ENCODE results near the gene C6orf136.
"Not testable (repeated sequence)": the region's sequence is repeated elsewhere in the genome, so short reads cannot be mapped to it uniquely, and the experiment has no call there.

The C6orf136 gene

GRCh38 chr6:30664994-30665767 is 18.2 kb downstream of the C6orf136 start:
- no peak for FAIRE-seq

- not testable (repeated sequence) for FAIRE-seq
Measured at GRCh38 chr6:30666300-30666699, 19.4 kb downstream of the C6orf136 start.

DNA sequence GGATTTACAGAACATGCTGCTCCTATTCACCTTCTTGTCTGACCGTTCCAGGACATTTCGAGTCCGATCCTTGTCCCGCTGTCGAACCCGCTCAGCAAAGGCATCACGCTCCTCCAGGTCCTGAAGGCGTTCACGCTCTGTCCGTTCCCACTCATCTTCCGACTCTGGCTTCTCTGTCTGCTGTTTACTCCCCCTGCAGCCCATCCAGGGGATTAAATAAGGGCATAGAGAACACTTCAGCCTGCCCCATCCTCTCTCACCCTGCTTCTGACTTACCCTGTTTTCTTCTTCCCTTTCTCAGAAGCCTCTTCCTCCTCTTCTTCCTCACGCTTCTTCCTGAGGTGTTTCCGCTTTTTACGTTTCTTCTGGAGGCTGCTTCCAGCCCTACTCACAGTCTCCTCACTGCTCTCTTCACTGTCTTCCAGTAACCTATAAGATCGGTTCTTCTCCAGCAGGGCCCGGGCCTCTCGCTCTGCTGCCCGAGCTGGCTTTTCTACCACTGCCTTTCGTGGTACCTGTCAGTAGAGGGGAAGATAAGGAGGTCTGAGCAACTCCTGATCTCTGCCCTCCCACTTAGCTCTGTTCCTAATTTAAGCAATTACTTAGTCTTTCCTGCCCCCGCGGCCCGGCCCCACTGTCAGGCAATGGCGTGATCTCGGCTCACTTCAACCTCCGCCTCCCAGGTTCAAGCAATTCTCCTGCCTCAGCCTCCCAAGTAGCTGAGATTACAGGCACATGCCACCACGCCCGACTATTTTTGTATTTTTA is 24.0 kb downstream of the C6orf136 start:
- FAIRE-seq = no peak

DNA sequence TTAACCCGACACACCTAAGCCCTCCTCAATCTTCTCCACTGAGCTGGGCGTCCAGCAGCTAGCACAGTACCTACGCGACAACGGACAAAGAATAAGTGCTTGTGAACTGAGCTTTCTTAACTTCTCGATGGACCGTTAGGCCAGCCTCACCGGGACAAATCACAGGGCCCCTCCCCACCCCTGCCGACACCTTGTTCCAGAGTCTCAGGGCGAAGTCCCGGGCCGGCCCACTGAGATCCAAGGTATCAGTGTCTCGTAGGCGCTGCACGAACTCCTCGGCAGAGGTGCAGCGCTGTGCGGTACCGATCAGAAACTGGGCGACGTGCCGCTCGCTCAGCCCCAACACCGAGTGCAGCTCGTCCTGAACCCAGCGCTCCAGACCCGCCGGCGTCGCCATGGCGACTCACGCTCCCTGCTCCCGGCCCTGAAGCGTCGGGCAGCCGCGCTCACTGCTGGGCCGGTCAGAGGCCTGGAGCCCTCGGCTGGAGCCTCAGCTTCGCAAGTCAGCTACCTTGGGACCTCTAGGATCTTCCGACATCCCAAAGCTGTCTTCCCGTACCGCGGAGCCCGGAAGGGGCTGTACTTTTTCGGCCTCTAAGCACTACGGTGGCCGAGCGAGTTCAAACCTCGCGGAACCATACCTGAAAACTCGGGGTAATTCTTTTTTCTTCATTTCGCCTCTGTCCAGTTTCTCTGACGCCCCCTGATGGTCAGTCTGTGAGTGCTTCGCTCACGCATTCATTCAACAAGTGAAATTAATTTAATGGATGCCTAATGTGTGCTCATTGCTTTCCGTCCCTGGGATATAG is 25.7 kb downstream of the C6orf136 start, which contains the start of gene DHX16:
TSS of gene DHX16 (minus strand) at position 562 of the 809 bp plus-strand sequence. CDS start at position 397, 165 bp downstream.
- peak; percentile 82 for FAIRE-seq

DNA sequence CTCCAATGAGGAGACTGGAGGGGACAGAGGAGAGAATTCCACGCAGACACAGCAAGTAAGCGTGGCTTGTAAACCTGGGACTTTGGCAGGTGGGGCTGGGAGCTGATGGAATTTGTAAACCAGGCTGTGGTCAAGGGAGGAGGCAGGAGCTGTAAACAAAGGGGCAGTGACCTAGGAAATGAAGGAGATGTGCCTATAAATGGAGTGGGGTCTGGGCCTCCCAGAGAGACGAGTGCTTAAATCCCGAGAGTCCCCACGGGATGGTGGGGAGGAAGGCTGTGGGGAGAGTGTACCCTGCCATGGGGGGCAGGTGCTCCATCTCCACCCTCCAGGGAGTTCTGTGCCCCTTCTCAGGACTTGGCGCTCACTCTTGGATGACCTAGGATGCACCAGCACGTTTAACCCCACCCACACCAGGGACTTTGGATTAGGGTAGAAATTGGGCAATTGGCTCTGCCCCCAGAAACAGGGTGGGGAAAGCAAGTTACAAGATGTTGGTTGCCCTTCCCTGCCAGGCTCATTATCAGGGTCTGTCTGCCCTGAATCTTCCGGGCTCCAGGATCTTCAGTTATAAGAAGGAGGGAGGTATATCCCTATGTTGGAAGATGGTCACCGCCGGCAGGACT is 29.8 kb downstream of the C6orf136 start:
- FAIRE-seq = no peak

- no peak for FAIRE-seq
Measured at GRCh38 chr6:30678964-30679726, 32.2 kb downstream of the C6orf136 start.

DNA sequence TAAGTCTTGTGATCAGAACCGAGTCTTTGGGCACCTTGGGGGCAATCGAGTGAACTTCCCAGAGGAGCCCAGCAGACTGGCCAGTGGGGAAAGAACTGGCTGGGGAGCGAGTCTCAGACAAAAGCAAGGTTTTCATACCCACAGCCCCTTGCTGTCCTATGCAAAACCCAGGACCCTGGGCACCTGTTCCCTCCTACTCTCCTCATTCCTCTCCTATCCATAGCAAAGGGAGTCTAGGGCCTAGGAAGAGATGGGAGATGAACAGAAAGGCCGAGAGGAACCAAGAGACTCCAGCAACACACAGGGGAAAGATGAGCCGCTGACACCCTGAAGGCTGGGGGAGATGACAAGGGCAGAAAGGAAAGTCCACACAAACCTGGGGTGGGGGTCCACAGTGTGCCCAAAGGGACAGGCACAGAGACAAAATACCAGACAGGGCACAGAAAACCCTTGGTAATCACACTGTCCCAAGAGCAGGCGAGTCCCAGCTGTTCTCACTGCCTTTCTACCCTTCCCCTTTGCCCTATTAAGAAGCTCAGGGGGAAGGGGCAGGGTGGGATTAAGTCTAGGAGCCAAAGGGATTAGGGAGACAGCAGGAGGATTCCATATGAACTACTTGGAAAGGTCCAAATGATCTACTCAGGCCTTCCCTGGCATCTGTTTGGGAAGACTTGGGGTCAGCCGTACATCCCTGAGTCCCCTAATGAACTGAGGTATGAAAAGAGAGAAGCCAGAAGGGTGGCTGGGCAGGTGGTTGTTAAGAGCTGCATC is 33.0 kb downstream of the C6orf136 start:
- FAIRE-seq = no peak

DNA sequence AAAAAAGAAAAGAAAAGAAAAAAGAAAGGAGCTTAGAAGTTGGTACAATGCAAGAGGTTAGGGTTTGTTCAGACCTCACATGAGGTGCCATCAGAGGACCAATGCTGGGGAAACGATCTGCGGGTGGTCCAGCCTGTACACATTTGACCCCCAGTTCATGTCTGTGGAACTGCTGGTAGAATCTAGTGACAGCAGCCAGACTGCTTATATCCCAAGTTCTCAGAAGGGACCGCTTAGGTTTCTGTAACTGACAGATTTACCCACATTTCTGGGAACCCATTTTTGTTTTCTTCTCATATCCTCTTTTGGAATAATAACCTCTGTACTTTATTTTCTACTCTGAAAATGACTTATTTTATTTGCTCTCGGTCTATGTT is 34.8 kb downstream of the C6orf136 start:
- FAIRE-seq = no peak

DNA sequence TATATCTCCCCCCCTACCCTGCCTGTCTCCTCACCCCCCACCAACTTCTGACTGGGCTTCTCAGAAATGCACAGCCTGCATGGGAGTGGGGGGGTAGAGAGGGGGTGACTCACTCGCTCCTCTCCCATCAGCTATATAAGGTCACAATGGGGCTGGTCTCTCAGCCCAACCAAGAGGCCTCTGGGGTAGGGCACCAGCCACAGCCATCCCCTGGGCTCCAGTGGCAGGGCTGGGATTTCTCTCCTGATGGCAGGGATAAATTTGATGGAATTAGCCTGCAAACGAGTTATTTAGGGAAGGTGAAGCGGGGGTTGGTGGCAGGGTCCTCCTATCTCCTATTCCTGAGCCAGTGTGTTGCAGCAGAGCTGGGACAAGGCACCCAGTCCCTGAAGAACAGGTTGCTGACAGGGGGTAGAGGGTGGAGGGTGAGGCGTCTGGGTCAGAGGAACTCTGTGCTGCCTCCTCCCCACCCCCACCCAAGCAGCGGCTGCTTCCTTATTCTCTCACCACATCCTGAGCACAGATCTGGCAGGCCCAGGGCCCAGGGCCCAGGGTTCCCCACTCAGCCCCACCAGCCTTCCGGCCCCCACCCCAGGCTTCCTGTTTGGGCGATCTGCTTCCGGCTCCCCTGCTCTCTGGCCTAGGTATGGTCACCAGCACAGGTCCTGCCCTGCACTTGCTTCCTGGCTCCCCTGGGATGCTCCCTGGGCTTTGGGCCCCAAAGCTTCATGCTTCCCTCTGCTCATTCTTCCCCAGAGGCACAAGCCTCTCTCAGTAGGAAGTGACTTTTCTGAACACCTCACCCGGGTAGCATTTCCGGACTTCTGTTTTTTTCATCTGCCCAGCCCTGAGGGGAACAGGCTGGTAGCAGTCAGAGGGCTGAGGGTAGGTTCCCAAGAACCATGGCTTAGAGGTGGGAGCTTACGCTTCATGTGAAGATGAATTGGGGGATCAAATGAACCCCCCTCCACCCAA is 35.5 kb downstream of the C6orf136 start:
- FAIRE-seq = no peak

- no peak for FAIRE-seq
Measured at GRCh38 chr6:30683183-30683979, 36.4 kb downstream of the C6orf136 start.

DNA sequence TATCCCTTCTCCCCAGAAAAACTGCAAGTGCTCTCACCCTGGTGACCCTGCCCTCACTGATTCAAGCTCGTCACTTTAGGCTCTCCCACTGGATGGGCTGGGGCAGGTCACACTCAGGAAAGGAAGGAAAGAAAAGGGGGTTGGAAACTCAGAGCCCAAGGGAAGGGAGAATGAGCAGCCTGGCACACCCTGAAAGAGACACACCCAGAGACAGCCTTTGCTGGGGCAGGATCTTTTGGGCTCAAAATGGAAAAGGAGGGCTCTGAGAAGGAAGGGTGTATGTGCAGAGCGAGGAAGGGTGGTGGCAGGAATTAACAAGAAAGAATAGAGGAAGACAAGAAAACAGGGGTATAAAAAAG is 37.0 kb downstream of the C6orf136 start:
- no peak for FAIRE-seq

DNA sequence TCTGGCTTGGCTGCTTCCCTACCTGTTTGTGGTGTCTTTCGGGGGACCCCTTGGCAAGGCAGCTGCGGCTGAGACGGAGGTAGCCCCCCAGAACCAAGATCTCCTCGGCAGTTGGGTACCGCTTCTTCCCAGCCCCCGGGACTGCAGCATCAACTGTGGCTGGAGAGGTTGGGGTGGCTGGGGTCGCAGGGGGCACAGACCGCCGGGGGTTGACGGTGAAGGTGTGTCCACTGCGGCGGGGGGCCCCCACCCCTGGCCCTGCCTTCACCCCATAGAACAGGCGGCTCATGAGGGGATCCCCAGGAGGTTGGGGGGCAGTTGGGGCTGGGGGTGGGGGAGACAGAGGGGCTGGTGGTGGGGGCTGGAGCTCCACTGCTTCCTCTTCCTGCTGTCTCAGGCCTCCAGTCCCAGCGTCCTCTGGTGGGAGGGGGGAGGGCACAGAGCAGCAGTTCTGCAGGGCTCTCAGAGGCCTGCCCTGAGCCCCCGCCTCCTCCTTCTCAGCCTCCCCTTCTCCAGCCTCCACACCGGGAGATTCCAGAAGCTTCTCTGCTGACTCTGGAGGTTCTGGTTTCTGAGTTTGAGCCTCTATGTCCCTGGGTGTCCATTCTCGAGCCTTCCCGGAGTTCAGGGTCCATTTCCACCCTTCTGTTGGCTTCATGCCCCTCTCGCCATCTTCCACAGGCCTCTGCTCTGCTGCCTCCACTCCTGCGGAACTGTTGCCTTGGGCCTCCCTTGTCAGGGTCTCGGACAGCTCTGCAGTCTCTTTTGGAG is 37.6 kb downstream of the C6orf136 start:
- no peak for FAIRE-seq

- no peak for FAIRE-seq
Measured at GRCh38 chr6:30685157-30686008, 38.5 kb downstream of the C6orf136 start.

DNA sequence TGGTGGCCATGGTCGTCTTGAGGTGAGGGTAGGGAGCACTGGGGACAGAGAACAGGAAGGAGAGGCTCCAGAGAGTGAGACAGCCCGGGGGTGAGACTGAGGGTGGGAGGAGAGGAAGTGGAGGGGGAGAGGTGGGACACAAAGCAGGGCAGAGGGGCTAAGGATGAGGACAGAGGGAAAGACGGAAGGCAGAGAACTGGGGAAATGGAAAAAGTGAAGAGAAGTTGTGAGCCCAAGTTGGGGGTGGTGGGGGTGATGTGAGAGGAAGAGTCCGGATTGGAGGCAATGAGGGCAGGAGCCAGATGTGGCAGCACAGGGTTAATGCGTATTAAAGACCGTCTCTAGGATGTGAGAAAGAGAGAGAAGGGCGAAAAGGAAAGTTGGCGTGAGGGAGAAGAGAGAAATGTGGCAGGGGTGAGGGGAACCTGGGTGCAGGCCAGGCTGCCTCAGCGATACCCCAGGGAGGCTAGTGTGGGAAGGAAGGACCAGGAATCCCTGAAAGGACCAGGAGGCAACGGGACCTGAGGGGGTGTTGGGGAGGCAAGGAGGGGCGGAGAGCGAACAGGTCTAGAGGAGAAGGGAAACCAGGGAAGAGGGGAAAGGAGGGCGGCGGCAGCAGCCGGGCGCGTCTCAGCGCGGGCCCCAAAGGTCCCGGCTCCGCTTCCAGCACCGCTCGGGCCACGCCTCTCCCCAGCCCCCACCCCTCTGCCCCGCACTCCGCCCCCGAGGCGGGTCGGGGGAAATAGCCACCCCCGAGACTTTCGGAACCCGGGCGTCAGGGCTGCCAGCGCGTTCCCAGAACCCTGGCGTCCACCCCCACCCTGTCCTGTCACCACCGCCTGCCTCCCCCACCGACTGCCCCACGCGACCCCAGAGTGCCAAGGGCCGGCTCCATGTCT is 39.3 kb downstream of the C6orf136 start, which contains the start of gene PPP1R18:
TSS of gene PPP1R18 (minus strand) at position 637 of the 899 bp plus-strand sequence. CDS start at position 10, 627 bp downstream.
- FAIRE-seq = no peak

GRCh38 chr6:30686908-30687658 is 40.1 kb downstream of the C6orf136 start:
- no peak for FAIRE-seq

All from TTC549 (cell line).